Measurements from ENCODE around the gene HBB. TPM values are rescaled to one million over a fixed set of nuclear protein-coding genes. Genes with fewer than 3 reads are reported as not detected.
A peak's percentile ranks its signal among the peaks of the same experiment; 100 is the strongest.

HBB gene
- total RNA-seq, 8 experiments from 2014 or later = 0.71 TPM; not detected in 7

DNA sequence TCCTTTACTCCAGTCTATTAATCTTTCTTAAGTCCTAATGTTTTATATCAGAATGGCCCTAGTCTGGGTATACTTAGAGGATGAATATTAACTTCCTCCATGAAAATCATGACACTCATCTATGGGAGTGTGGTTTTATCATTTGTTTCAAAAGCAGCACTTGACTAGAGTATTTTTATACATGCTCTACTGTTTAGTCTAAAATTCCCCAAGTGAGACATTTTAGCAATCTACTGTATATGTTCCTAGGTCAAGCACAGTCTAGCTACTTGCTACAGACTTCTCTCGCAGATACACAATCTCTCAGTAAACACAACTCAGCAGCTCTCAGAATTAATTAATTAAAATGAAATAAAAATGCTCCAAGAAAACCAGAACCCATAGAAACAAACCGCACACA, 2.9 kb upstream of the HBB start:
- Histone ChIP-seq H3K4me3 (no peak overlapping the region), H3K27ac (no peak overlapping the region), H3K4me1 (replicated peaks in 1 of 2) (no peaks in the 10 kb centered on the region)
- 17 to 100% (median 82%) methylated on average over 1 to 2 of the region's 2 CpGs for WGBS, 10 experiments
- ATAC-seq (replicated peaks in 6 of 8) = no peak
- in situ Hi-C loops (cut with MboI; ENCODE audit: low pct_unique_long_range_greater_than_20kb in 2 of 9, low sequenced_read_pairs in 9 of 9, unreplicated experiment in 9 of 9) = no loop called here

DNA sequence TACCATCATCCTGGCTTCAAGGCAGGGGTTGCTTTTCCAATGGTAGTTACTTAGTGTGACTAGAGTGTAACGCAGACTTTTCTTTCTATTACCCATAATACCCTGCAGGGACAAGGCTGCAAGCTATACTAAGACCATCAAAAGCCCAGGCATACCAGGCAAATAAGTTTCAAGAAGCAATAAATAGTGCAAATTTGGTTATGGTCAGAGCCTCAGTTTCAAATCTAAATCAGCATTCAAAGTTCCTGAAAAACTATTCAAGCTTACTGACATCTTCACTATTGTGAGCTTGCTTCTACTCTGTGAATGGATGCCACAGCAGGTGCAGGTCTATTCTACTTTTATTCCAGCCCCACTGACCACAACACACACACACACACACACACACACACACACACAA, 2.5 kb upstream of the HBB start:
- ATAC-seq (replicated peaks in 6 of 8) = no peak
- 63 to 100% (median 77%) methylated on average over 1 of the region's 1 CpG; no CpG with 5 or more reads in 6 of the 10 experiments for WGBS, 10 experiments
- in situ Hi-C loops (cut with MboI; ENCODE audit: low pct_unique_long_range_greater_than_20kb in 2 of 9, low sequenced_read_pairs in 9 of 9, unreplicated experiment in 9 of 9) = no loop called here
- no peaks in the 10 kb centered on the region for H3K4me1 ChIP-seq (replicated peaks in 1 of 2)
- no peak overlapping the region for H3K4me3 ChIP-seq
- H3K27ac ChIP-seq = no peak overlapping the region

DNA sequence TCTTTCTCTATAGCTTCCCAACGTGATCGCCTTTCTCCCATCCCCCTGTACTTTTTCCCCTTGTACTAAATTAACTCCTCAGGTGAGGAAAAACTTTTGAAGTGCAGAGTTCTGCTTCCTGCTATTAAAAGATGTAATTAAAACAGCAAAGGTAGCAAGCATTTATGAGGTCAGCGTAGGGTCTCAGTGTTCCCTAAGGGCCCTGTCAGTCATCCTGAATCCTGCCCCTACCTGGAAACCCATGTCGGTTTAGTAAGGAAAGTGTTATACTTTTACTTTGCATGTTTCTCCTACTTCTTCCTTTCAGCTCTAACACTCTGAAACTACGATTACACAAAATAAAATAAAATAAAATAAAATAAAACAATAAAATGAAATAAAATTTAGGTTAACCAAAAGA, 1.3 kb upstream of the HBB start:
- H3K4me3 ChIP-seq = no peak overlapping the region
- no peaks in the 10 kb centered on the region for H3K4me1 ChIP-seq (replicated peaks in 1 of 2)
- H3K27ac ChIP-seq = no peak overlapping the region
- in situ Hi-C loops (cut with MboI; ENCODE audit: low pct_unique_long_range_greater_than_20kb in 2 of 9, low sequenced_read_pairs in 9 of 9, unreplicated experiment in 9 of 9) = no loop called here
- ATAC-seq (replicated peaks in 6 of 8) = no peak
- 30 to 94% (median 70%) methylated on average over 3 to 5 of the region's 5 CpGs; no CpG with 5 or more reads in 1 of the 10 experiments for WGBS, 10 experiments

DNA sequence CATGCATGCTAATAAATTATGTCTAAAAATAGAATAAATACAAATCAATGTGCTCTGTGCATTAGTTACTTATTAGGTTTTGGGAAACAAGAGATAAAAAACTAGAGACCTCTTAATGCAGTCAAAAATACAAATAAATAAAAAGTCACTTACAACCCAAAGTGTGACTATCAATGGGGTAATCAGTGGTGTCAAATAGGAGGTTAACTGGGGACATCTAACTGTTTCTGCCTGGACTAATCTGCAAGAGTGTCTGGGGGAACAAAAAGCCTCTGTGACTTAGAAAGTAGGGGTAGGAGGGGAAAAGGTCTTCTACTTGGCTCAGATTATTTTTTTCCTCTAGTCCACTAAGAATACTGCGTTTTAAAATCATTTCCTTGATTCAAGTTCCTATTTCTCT, 810 bp upstream of the HBB start:
- Histone ChIP-seq H3K27ac (no peak overlapping the region), H3K4me3 (no peak overlapping the region), H3K4me1 (replicated peaks in 1 of 2) (no peaks in the 10 kb centered on the region)
- 0 to 64% (median 37%) methylated on average over 1 of the region's 1 CpG; no CpG with 5 or more reads in 2 of the 10 experiments for WGBS, 10 experiments
- no peak for ATAC-seq (replicated peaks in 6 of 8)
- in situ Hi-C loops (cut with MboI; ENCODE audit: low pct_unique_long_range_greater_than_20kb in 2 of 9, low sequenced_read_pairs in 9 of 9, unreplicated experiment in 9 of 9) = no loop called here

DNA sequence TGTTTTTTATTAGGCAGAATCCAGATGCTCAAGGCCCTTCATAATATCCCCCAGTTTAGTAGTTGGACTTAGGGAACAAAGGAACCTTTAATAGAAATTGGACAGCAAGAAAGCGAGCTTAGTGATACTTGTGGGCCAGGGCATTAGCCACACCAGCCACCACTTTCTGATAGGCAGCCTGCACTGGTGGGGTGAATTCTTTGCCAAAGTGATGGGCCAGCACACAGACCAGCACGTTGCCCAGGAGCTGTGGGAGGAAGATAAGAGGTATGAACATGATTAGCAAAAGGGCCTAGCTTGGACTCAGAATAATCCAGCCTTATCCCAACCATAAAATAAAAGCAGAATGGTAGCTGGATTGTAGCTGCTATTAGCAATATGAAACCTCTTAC, 1.4 kb downstream of the HBB start:
- ATAC-seq (replicated peaks in 6 of 8) = no peak
- Histone ChIP-seq H3K4me1 (replicated peaks in 1 of 2) (no peaks in the 10 kb centered on the region), H3K4me3 (no peak overlapping the region), H3K27ac (no peak overlapping the region)
- in situ Hi-C loops (cut with MboI; ENCODE audit: low pct_unique_long_range_greater_than_20kb in 2 of 9, low sequenced_read_pairs in 9 of 9, unreplicated experiment in 9 of 9) = no loop called here
- WGBS, 10 experiments = 20 to 90% (median 50%) methylated on average over 1 to 2 of the region's 2 CpGs; no CpG with 5 or more reads in 3 of the 10 experiments

DNA sequence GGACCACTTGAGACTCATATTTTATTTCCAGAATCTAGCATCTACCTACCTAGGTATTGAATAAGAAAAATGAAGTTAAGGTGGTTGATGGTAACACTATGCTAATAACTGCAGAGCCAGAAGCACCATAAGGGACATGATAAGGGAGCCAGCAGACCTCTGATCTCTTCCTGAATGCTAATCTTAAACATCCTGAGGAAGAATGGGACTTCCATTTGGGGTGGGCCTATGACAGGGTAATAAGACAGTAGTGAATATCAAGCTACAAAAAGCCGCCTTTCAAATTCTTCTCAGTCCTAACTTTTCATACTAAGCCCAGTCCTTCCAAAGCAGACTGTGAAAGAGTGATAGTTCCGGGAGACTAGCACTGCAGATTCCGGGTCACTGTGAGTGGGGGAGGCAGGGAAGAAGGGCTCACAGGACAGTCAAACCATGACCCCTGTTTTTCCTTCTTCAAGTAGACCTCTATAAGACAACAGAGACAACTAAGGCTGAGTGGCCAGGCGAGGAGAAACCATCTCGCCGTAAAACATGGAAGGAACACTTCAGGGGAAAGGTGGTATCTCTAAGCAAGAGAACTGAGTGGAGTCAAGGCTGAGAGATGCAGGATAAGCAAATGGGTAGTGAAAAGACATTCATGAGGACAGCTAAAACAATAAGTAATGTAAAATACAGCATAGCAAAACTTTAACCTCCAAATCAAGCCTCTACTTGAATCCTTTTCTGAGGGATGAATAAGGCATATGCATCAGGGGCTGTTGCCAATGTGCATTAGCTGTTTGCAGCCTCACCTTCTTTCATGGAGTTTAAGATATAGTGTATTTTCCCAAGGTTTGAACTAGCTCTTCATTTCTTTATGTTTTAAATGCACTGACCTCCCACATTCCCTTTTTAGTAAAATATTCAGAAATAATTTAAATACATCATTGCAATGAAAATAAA, 2.1 kb downstream of the HBB start:
- H3K4me3 ChIP-seq = no peak overlapping the region
- no peak for ATAC-seq (replicated peaks in 6 of 8)
- H3K4me1 ChIP-seq (replicated peaks in 1 of 2) = no peaks in the 10 kb centered on the region
- H3K27ac ChIP-seq = no peak overlapping the region
- in situ Hi-C loops (cut with MboI; ENCODE audit: low pct_unique_long_range_greater_than_20kb in 2 of 9, low sequenced_read_pairs in 9 of 9, unreplicated experiment in 9 of 9) = loop anchor here in 1 of 9 experiments (25.0 kb wide), 1 partner anchor 137 kb away; the partner anchor contains the start of gene OR51B6
- 52 to 100% (median 83%) methylated on average over 1 to 5 of the region's 6 CpGs; no CpG with 5 or more reads in 2 of the 10 experiments for WGBS, 10 experiments

DNA sequence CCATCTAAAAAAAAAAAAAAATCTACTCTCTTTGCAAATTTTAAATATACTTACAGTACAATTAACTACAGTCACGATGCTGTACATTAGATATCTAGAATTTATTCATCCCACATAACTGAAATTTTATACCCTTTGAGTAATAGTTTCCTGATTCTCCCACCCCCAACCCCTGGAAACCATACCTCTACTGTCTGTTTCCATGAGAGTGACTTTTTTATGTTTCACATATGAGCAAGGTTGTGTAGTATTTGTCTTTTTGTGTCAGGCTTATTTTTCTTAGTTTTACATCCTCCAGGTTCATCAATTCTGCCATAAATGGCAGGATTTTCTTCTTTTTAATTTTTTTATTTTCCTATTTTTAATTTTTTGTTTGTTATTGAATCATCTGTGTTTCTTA, 3.2 kb downstream of the HBB start:
- no peak overlapping the region for H3K27ac ChIP-seq
- ATAC-seq (replicated peaks in 6 of 8) = no peak
- no peak overlapping the region for H3K4me3 ChIP-seq
- H3K4me1 ChIP-seq (replicated peaks in 1 of 2) = no peaks in the 10 kb centered on the region
- 0 to 100% (median 47%) methylated on average over 1 of the region's 1 CpG; no CpG with 5 or more reads in 2 of the 10 experiments for WGBS, 10 experiments
- in situ Hi-C loops (cut with MboI; ENCODE audit: low pct_unique_long_range_greater_than_20kb in 2 of 9, low sequenced_read_pairs in 9 of 9, unreplicated experiment in 9 of 9) = loop anchor here in 1 of 9 experiments (25.0 kb wide), 1 partner anchor 139 kb away; the partner anchor contains the start of gene OR51B6

DNA sequence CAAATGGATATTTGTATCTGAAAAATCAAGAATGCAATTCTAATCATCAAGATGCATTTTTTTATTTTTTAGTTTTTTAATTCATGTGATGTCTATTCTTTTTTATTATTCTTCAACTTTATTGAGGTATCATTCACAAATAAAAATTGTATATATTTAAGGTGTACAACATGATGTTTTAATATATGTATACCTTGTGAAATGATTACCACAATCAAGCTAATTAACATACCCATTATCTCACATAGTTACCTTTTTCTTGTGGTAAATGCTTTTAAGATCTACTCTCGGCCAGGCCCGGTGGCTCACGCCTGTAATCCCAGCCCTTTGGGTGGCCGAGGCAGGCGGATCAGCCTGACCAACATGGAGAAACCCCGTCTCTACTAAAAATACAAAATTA, 3.7 kb downstream of the HBB start:
- no peak for ATAC-seq (replicated peaks in 6 of 8)
- Histone ChIP-seq H3K27ac (no peak overlapping the region), H3K4me3 (no peak overlapping the region), H3K4me1 (replicated peaks in 1 of 2) (no peaks in the 10 kb centered on the region)
- 0 to 100% (median 70%) methylated on average over 1 to 6 of the region's 6 CpGs for WGBS, 10 experiments
- in situ Hi-C loops (cut with MboI; ENCODE audit: low pct_unique_long_range_greater_than_20kb in 2 of 9, low sequenced_read_pairs in 9 of 9, unreplicated experiment in 9 of 9) = loop anchor here in 1 of 9 experiments (25.0 kb wide), 1 partner anchor 139 kb away; the partner anchor contains the start of gene OR51B6

DNA sequence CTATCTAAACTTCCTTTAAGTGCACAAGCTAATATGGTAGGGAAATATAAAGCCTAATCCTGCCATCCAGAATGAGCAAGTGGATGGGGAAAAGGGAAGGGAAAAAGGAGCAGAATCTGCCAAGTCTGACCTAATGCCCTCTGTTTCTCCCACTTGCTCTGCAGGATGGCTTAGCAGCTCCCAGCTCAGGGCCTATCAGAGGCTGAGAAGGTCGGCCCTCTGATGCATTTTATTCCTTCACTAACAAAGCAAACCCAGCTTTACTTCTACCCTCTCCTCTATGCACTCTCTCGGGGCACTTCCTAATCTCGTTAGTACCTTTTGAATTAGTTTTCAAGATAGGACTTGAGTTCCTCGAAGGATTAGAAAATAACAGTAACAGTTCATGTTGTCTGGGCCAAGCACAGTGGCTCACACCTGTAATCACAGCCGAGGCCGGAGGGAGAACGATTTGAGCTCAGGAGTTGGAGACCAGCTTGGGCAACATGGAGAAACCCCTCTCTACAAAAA, 16.4 kb downstream of the HBB start:
- ATAC-seq (replicated peaks in 6 of 8) = no peak
- Histone ChIP-seq H3K4me1 (replicated peaks in 1 of 2) (no peaks in the 10 kb centered on the region), H3K4me3 (no peak overlapping the region), H3K27ac (no peak overlapping the region)
- in situ Hi-C loops (cut with MboI; ENCODE audit: low pct_unique_long_range_greater_than_20kb in 2 of 9, low sequenced_read_pairs in 9 of 9, unreplicated experiment in 9 of 9) = loop anchor here in 1 of 9 experiments (25.0 kb wide), 1 partner anchor 152 kb away; the partner anchor contains the start of gene OR51B6
- WGBS, 10 experiments = 35 to 100% (median 80%) methylated on average over 1 to 6 of the region's 7 CpGs; no CpG with 5 or more reads in 3 of the 10 experiments

DNA sequence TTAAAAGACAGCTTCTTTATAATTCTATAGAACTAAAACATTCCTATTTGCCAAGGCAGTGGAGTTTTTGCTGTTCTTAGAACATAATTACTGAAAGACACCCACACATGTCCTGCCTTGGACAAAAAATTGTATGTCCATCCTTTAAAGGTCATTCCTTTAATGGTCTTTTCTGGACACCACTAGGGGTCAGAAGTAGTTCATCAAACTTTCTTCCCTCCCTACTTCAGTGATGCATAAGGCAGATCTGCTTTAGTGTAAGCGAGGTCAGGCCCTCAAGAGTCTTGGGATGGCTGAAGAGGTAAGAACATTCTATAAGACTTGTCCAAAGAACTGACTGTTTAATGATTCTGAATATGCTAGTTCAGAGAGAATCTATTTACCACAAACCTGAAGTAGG, 22.1 kb downstream of the HBB start:
- in situ Hi-C loops (cut with MboI; ENCODE audit: low pct_unique_long_range_greater_than_20kb in 2 of 9, low sequenced_read_pairs in 9 of 9, unreplicated experiment in 9 of 9) = loop anchor here in 1 of 9 experiments (25.0 kb wide), 1 partner anchor 158 kb away; the partner anchor contains the start of gene OR51B6
- 0 to 60% (median 47%) methylated on average over 1 of the region's 1 CpG; no CpG with 5 or more reads in 4 of the 10 experiments for WGBS, 10 experiments
- no peak overlapping the region for H3K27ac ChIP-seq
- ATAC-seq (replicated peaks in 6 of 8) = peak in 6 of 8 experiments; percentile 38 to 96 (median 70)
- H3K4me3 ChIP-seq = no peak overlapping the region
- no peaks in the 10 kb centered on the region for H3K4me1 ChIP-seq (replicated peaks in 1 of 2)

DNA sequence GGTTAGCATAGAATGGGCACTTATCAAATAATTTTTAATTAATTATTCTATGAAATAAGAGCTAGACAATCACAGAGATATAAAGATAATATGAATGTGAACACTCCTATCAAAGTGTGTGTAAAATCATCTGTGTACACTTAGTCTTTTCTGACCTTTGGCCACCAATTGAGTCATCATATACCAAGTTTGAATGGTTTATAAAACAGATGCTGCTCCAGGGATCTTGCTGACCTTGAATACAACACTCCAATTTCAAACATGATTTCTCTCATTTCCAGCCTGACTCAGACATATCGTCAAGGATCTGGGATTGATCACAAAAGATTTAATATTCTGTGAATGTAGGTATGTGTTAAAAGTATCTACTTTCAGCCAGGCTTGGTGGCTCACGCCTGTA, 23.5 kb downstream of the HBB start:
- 0 to 73% (median 64%) methylated on average over 1 to 2 of the region's 2 CpGs; no CpG with 5 or more reads in 4 of the 10 experiments for WGBS, 10 experiments
- in situ Hi-C loops (cut with MboI; ENCODE audit: low pct_unique_long_range_greater_than_20kb in 2 of 9, low sequenced_read_pairs in 9 of 9, unreplicated experiment in 9 of 9) = loop anchor here in 1 of 9 experiments (25.0 kb wide), 1 partner anchor 159 kb away; the partner anchor contains the start of gene OR51B6
- no peak overlapping the region for H3K4me3 ChIP-seq
- H3K4me1 ChIP-seq (replicated peaks in 1 of 2) = no peaks in the 10 kb centered on the region
- ATAC-seq (replicated peaks in 6 of 8) = no peak
- H3K27ac ChIP-seq = no peak overlapping the region

DNA sequence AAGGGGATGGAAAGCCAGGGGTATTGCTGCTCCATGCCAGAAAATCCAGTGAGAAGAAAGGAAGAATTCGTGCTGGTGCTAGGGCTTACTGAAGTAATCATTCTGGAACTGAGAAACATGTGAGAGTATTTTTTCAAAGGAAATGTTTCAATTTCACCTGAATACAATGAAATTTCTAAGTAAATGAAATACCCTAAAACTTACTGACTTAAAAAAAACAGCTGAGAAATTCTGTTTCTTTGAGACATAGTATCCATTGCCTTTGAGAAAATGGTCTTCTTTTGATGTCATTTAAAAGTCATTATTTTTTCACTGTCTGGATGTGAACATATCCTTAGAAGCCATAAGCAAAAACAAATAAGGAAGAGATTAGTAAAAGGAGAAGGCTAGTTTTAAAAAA, 26.3 kb downstream of the HBB start, which contains the start of gene OR51V1:
TSS of gene OR51V1 (minus strand) at position 101 of the 400 bp plus-strand sequence. CDS start at position 101, 0 bp downstream.
- WGBS, 10 experiments = 0 to 100% (median 63%) methylated on average over 1 of the region's 1 CpG; no CpG with 5 or more reads in 3 of the 10 experiments
- Histone ChIP-seq H3K27ac (no peak within 1 kb of the TSS), H3K4me1 (replicated peaks in 1 of 2) (no peaks in the 10 kb centered on the region), H3K4me3 (no peak within 1 kb of the TSS)
- no peak for ATAC-seq (replicated peaks in 6 of 8)
- in situ Hi-C loops (cut with MboI; ENCODE audit: low pct_unique_long_range_greater_than_20kb in 2 of 9, low sequenced_read_pairs in 9 of 9, unreplicated experiment in 9 of 9) = loop anchor here in 1 of 9 experiments (25.0 kb wide), 1 partner anchor 162 kb away; the partner anchor contains the start of gene OR51B6

DNA sequence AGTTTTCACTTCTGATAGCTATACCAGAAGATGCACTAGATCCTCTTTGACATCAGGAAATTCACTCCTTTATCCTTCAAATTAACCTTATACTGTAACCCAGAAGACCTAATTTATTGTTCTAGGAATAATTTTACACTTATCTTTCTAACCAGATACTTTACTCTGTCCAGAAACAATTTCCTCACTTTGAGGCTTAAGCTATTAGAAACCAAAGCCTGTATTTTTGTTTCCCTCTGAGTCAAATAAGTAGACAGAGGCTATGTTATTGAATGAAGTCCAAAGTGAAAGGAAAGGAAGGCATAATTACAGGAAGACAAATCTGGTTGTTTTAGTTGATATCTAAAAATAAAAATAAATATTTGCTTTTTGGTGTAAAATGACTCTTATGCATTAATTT, 28.6 kb downstream of the HBB start:
- no peak for ATAC-seq (replicated peaks in 6 of 8)
- Histone ChIP-seq H3K4me1 (replicated peaks in 1 of 2) (no peaks in the 10 kb centered on the region), H3K4me3 (no peak overlapping the region), H3K27ac (no peak overlapping the region)
- in situ Hi-C loops (cut with MboI; ENCODE audit: low pct_unique_long_range_greater_than_20kb in 2 of 9, low sequenced_read_pairs in 9 of 9, unreplicated experiment in 9 of 9) = no loop called here

Data from motor neuron (in vitro differentiated cells).